PFSK-1 (cell line): ENCODE results near the gene GSC.

Source experiments
- POLR2AphosphoS5 ChIP-seq: IDR thresholded peaks from 2 replicates; pipeline ENCODE4 v1.6.1; 2012; ENCODE audit warnings: low read depth, mild to moderate bottlenecking, control low read depth, low read length, moderate library complexity
- TAF1 ChIP-seq: IDR thresholded peaks from 2 replicates; pipeline ENCODE4 v1.6.1; 2012; ENCODE audit warnings: low read length, control low read depth, borderline replicate concordance; ENCODE audit not compliant: insufficient read depth

DNA sequence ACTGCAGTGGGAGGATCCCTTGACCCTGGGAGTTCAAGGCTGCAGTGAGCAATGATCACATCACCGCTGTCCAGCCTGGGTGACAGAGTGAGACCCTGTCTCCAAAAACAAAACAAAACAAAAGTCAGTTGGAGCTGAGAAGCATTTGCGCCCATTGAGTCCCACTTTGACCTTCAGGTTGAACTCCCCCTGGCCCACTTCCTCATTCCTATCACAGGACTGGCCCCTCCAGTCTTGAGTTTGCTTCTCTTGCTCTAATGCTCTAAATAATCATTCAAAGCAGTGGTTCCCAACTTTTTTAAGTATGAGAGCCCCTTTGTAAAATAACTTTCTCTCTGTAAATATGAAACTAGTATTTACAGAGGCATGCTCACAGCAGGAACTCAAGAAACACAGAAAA, 28.0 kb upstream of the GSC start:
- TF ChIP-seq TAF1 = no peak
- TF ChIP-seq POLR2AphosphoS5 = no peak
